ENCODE measurements around the gene CAPN15. TPM values are rescaled to one million over a fixed set of nuclear protein-coding genes. Genes with fewer than 3 reads are reported as not detected.

The CAPN15 gene
- total RNA-seq, 2 experiments from 2014 or later: 32.9 to 54.0 TPM

DNA sequence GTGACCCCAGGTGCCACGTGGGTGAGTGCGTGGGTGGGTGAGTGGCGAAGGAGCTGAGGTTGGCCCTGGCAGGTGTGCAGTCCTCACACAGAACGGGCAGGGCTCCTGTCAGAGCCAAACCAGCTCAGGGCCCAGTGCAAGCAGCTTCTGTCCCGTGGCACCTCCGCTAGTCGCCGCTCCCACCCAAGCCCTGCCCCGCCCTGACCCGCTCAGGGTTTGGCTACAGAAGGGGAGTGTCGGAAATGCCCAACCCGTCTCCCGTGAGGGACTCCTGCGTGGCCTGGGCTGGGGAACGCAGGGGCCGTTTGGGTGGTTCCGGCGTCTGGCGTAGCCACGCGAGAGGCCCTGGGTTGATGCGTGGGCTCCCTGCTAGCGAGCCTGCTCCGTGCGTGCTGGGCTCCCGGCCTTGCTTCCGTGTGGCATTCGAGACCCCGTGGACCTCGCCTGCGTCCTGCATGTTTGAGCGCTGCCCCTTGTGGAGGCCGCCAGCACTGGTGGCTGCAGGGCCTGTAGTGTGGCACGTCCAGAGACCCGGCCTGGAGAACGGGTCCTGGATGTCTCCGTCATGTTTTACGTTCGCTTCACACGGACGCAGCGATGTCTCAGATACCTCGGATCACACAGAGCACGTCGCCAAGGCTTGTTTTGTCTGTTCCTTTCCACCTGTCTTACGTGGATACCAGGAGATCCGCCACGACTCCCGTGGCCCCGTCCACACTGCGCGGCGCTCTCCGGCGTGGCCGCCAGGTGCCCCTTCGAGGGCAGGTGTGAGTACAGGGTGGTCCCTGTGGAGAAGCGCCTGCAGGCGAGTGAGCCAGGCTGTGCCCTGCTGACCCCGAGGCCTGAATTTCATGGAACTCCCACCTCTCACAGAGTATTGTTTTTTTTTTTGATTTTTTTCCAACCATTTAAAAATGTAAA is 10.2 kb downstream of the CAPN15 start:
- Histone ChIP-seq H3K4me1 (ENCODE audit: insufficient read depth, low read length, poor library complexity, severe bottlenecking) (no peaks in the 10 kb centered on the region), H3K79me2 (ENCODE audit: insufficient read depth, low read depth, low read length) (peaks cover 3% of the 10 kb centered on the region; the same call in 1 of the 2 replicates), H3K36me3 (ENCODE audit: insufficient read depth, low read length) (peaks cover 23% of the 10 kb centered on the region), H3K9me3 (ENCODE audit: low read length) (no peaks in the 10 kb centered on the region), H4K20me1 (ENCODE audit: insufficient read depth, low read length) (no peaks in the 10 kb centered on the region), H3K9me2 (ENCODE audit: insufficient read depth, low read length) (no peaks in the 10 kb centered on the region), H3K4me3 (ENCODE audit: low read depth, low read length, poor library complexity, severe bottlenecking) (no peak overlapping the region), H3K27ac (ENCODE audit: low read depth, low read length, poor library complexity, severe bottlenecking) (no peak overlapping the region), H2AFZ (ENCODE audit: low read length) (no peak overlapping the region), H3K4me2 (ENCODE audit: low read length) (no peak overlapping the region)
- CTCF ChIA-PET (ENCODE audit: unreplicated experiment): interaction anchor here (0.6 kb wide), 1 partner anchor 40 kb away, joined by 4 read pairs; no protein-coding TSS in a partner anchor
- intact Hi-C loops (cut with micrococcal nuclease; ENCODE audit: unreplicated experiment): no loop called here
- no TSS peak for BruUV-seq (replicated peaks)
- POLR2A ChIA-PET: no interaction called here
- no peak for DNase-seq (ENCODE audit: low spot score)
- no peak for TF ChIP-seq EZH2phosphoT487 (IDR thresholded peaks at IDR 0.05; ENCODE audit: borderline replicate concordance, low read depth, low read length)
- no peak for TF ChIP-seq CTCF (conservative IDR thresholded peaks at IDR 0.05; ENCODE audit: low read length)

DNA sequence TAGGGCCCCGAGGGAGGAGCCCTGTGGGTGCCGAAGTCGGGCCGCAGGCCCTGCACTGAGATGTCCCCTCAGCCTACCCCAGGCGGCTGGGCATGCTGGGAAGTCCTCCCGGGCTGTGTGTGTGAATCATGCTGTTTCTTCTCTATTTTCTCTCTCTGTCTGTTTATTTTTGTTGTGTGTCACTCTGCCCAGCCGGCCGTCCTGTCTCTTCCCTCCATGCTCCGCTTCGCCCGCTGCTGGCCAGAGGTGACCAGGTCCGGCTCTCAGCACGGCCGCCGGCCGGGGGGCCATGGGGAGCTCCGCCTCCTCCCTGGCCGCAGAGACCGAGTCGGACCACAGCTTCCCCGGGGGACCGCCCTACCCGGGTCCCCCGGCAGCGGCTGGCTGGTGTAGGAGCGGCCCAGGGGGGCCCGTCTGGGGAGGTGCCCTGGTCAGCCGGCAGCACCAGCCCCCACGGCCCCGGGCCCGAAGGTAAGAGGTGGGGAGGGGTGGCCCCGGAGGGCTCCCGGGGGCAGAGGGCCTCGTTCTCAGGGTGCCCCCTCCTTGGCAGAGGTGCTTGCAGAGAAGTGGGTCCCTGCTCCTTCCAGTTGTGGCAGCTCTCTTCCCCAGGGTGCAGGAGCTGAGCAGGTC is 12.5 kb downstream of the CAPN15 start:
- Histone ChIP-seq H3K9me3 (ENCODE audit: low read length) (no peaks in the 10 kb centered on the region), H3K4me1 (ENCODE audit: insufficient read depth, low read length, poor library complexity, severe bottlenecking) (no peaks in the 10 kb centered on the region), H4K20me1 (ENCODE audit: insufficient read depth, low read length) (no peaks in the 10 kb centered on the region), H3K4me2 (ENCODE audit: low read length) (no peak overlapping the region), H3K36me3 (ENCODE audit: insufficient read depth, low read length) (peaks cover 30% of the 10 kb centered on the region), H3K79me2 (ENCODE audit: insufficient read depth, low read depth, low read length) (peaks cover 3% of the 10 kb centered on the region; the same call in 1 of the 2 replicates), H2AFZ (ENCODE audit: low read length) (no peak overlapping the region), H3K27ac (ENCODE audit: low read depth, low read length, poor library complexity, severe bottlenecking) (no peak overlapping the region), H3K9me2 (ENCODE audit: insufficient read depth, low read length) (no peaks in the 10 kb centered on the region), H3K4me3 (ENCODE audit: low read depth, low read length, poor library complexity, severe bottlenecking) (no peak overlapping the region)
- TF ChIP-seq EZH2phosphoT487 (IDR thresholded peaks at IDR 0.05; ENCODE audit: borderline replicate concordance, low read depth, low read length): no peak
- TF ChIP-seq CTCF (conservative IDR thresholded peaks at IDR 0.05; ENCODE audit: low read length): no peak
- DNase-seq (ENCODE audit: low spot score): no peak
- intact Hi-C loops (cut with micrococcal nuclease; ENCODE audit: unreplicated experiment): no loop called here
- ChIA-PET CTCF (ENCODE audit: unreplicated experiment) (no interaction called here), POLR2A (interaction anchor here (0.6 kb wide), 1 partner anchor 427 kb away, joined by 3 read pairs; no protein-coding TSS in a partner anchor)
- BruUV-seq (replicated peaks): no TSS peak
